OCI-LY1 (cell line): ENCODE measurements around the gene BMP6.

Source experiments
- H2AFZ ChIP-seq: fragments of 200-600 bp; sonication (generic), shearing (Covaris generic); 2 replicates; pipeline ENCODE4 v1.6.0; 2014; ENCODE audit warnings: antibody characterized with exemption, mild to moderate bottlenecking, low read length
- H3F3A ChIP-seq: fragments of 200-600 bp; sonication (generic), shearing (Covaris generic); 2 replicates; pipeline ENCODE4 v1.6.0; 2014; ENCODE audit warnings: mild to moderate bottlenecking, antibody characterized with exemption, low read length, moderate library complexity; ENCODE audit not compliant: insufficient read depth
- H3K27ac ChIP-seq: fragments of 200-600 bp; sonication (generic); 2 replicates; pipeline ENCODE4 v1.5.1; 2014; ENCODE audit warnings: low read length, mixed run types, mild to moderate bottlenecking, low read depth; ENCODE audit not compliant: poor library complexity, severe bottlenecking
- H3K27me3 ChIP-seq: fragments of 200-600 bp; sonication (generic); 2 replicates; pipeline ENCODE4 v1.6.0; 2014; ENCODE audit warnings: antibody characterized with exemption, mild to moderate bottlenecking, low read length, moderate library complexity; ENCODE audit not compliant: insufficient read depth
- H3K36me3 ChIP-seq: fragments of 200-600 bp; sonication (generic); 2 replicates; pipeline ENCODE4 v1.6.1; 2014; ENCODE audit warnings: mild to moderate bottlenecking, antibody characterized with exemption, low read length, moderate library complexity, mixed read lengths; ENCODE audit not compliant: insufficient read depth
- H3K4me1 ChIP-seq: fragments of 200-600 bp; sonication (generic); 2 replicates; pipeline ENCODE4 v1.5.1; 2014; ENCODE audit warnings: mild to moderate bottlenecking, low read length, moderate library complexity; ENCODE audit not compliant: insufficient read depth, severe bottlenecking
- H3K4me2 ChIP-seq: fragments of 200-600 bp; sonication (generic), shearing (Covaris generic); 2 replicates; pipeline ENCODE4 v1.6.1; 2014; ENCODE audit warnings: low read length
- H3K4me3 ChIP-seq: fragments of 200-600 bp; sonication (generic); 2 replicates; pipeline ENCODE4 v1.5.1; 2014; ENCODE audit warnings: low read length, low read depth, mild to moderate bottlenecking, mixed read lengths; ENCODE audit not compliant: poor library complexity, severe bottlenecking
- H3K79me2 ChIP-seq: fragments of 200-600 bp; shearing (Covaris generic); 2 replicates; pipeline ENCODE4 v1.6.1; 2016; ENCODE audit warnings: mixed run types, low read length, mixed read lengths; ENCODE audit not compliant: insufficient read depth
- H3K9ac ChIP-seq: fragments of 200-600 bp; sonication (generic), shearing (Covaris generic); 2 replicates; pipeline ENCODE4 v1.6.1; 2014; ENCODE audit warnings: mild to moderate bottlenecking, low read length, mixed read lengths
- H3K9me2 ChIP-seq: fragments of 200-600 bp; sonication (generic), shearing (Covaris generic); 2 replicates; pipeline ENCODE4 v1.6.1; 2014; ENCODE audit warnings: low read depth, mild to moderate bottlenecking, low read length, mixed read lengths
- H3K9me3 ChIP-seq: fragments of 200-600 bp; shearing (Covaris generic); 2 replicates; pipeline ENCODE4 v1.6.1; 2014; ENCODE audit warnings: low read length, mixed read lengths
- H4K20me1 ChIP-seq: fragments of 200-600 bp; sonication (generic), shearing (Covaris generic); 2 replicates; pipeline ENCODE4 v1.6.0; 2016; ENCODE audit warnings: mild to moderate bottlenecking, low read length; ENCODE audit not compliant: insufficient read depth
- EZH2 ChIP-seq: fragments of 200-600 bp; sonication (generic), shearing (Covaris generic); IDR thresholded peaks from 2 replicates; pipeline ENCODE4 v1.8.0; 2017; ENCODE audit warnings: borderline replicate concordance, mixed run types, mild to moderate bottlenecking, antibody characterized with exemption, low read length, moderate library complexity, mixed read lengths
- TF ChIP-seq, protein P1 (sequence below): fragments of 200-600 bp; sonication (generic), shearing (Covaris generic); IDR thresholded peaks from 2 replicates; pipeline ENCODE4 v1.5.1; 2017; ENCODE audit warnings: mild to moderate bottlenecking, antibody characterized with exemption, low read length, moderate library complexity, mixed read lengths

BMP6 gene

DNA sequence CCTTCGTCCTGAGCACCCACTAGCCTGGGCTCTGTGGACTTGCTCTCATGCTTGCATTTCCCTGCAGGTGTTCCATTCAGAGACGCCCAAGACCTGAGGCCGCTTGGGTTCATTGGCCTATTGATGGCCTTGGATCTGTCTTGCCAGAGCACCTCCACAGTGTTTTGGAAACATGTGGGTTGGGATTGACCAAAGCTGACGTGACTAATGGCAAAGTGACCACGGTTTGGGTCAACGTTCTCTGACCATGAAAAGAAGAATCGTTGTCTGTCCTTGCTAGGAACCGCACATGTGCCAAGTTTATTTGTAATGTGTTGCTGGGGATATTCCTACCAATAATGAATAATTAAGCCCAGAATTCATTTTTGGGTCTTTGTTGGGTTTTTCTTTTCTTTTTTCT, 29.8 kb upstream of the BMP6 start:
- no peak overlapping the region for H3K27ac ChIP-seq
- H3K9ac ChIP-seq, result no peak overlapping the region
- H3K27me3 ChIP-seq, result no peaks in the 10 kb centered on the region; the same call in 1 of the 2 replicates
- no peaks in the 10 kb centered on the region for H4K20me1 ChIP-seq
- no peak overlapping the region for H3K4me2 ChIP-seq
- no peaks in the 10 kb centered on the region for H3F3A ChIP-seq
- no peak overlapping the region for H3K4me3 ChIP-seq
- no peaks in the 10 kb centered on the region for H3K36me3 ChIP-seq
- H3K4me1 ChIP-seq, result no peaks in the 10 kb centered on the region
- no peaks in the 10 kb centered on the region for H3K9me2 ChIP-seq
- no peaks in the 10 kb centered on the region for H3K79me2 ChIP-seq
- no peaks in the 10 kb centered on the region for H3K9me3 ChIP-seq
- TF ChIP-seq EZH2, result no peak
- TF ChIP-seq, protein P1, sequence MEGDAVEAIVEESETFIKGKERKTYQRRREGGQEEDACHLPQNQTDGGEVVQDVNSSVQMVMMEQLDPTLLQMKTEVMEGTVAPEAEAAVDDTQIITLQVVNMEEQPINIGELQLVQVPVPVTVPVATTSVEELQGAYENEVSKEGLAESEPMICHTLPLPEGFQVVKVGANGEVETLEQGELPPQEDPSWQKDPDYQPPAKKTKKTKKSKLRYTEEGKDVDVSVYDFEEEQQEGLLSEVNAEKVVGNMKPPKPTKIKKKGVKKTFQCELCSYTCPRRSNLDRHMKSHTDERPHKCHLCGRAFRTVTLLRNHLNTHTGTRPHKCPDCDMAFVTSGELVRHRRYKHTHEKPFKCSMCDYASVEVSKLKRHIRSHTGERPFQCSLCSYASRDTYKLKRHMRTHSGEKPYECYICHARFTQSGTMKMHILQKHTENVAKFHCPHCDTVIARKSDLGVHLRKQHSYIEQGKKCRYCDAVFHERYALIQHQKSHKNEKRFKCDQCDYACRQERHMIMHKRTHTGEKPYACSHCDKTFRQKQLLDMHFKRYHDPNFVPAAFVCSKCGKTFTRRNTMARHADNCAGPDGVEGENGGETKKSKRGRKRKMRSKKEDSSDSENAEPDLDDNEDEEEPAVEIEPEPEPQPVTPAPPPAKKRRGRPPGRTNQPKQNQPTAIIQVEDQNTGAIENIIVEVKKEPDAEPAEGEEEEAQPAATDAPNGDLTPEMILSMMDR, result no peak
- no peak overlapping the region for H2AFZ ChIP-seq

DNA sequence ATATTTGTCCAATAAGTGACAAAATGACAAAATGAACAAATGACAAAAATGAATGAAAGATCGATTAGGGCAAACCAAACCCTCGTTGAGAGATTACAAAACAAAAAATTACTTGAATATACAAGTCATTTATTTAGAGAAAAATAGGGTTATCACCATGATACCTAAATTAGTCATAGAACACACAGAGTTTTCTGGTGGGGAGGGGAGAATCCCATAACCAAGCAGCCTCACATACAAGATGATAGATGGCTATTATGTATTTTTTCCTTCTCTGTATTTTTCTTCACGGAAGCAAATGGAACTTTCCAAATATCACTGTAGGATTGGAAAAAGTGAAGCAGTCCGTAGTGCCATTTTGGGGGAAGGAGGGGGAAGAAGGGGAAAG, 28.5 kb upstream of the BMP6 start:
- no peaks in the 10 kb centered on the region for H3K9me2 ChIP-seq
- no peaks in the 10 kb centered on the region for H3K79me2 ChIP-seq
- H3F3A ChIP-seq, result no peaks in the 10 kb centered on the region
- H3K27ac ChIP-seq, result no peak overlapping the region
- no peak overlapping the region for H3K9ac ChIP-seq
- no peak overlapping the region for H3K4me3 ChIP-seq
- H2AFZ ChIP-seq, result no peak overlapping the region
- no peak overlapping the region for H3K4me2 ChIP-seq
- no peaks in the 10 kb centered on the region for H3K4me1 ChIP-seq
- no peaks in the 10 kb centered on the region for H4K20me1 ChIP-seq
- TF ChIP-seq, protein P1, result no peak
- TF ChIP-seq EZH2, result no peak
- H3K9me3 ChIP-seq, result no peaks in the 10 kb centered on the region
- no peaks in the 10 kb centered on the region for H3K27me3 ChIP-seq
- no peaks in the 10 kb centered on the region for H3K36me3 ChIP-seq

DNA sequence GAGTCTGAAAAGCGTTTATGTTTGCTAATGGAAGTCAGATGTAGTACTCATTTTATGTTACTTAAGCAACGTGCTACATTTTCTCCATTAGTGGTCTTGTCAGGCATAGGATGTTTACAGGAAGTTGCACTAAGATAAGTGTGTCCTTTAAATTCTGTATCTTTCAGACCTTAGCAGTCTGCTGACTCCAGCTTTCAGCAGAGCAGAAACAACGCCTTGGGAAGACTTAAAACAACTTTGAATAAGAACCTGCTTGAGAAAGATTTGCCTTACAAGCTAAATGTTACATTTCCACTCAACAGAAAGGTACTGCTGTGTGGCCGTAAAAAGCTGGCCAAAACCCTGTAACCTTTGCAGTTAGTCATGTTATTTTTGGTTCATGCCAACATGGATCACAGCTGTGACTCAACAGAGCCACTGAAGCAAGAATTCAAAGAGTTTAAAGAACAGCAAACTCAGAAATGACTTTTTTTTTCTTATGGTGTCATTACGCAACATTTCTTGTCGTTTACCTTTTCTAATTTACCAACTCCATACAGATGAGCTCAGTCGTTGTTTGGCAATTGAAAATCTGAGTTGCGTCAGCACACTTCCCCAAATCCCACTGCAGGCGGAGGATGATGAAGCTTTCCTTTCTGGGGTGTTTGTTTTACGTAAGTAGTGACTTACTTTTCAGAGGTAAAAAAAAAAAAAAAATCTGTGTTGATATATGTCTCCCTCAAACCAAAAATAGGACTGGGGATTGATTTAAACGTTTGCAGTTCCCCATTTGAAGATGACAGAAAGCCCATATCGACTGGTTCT, 27.9 kb upstream of the BMP6 start:
- no peaks in the 10 kb centered on the region for H3K9me2 ChIP-seq
- no peak overlapping the region for H3K4me2 ChIP-seq
- H3F3A ChIP-seq, result no peaks in the 10 kb centered on the region
- no peaks in the 10 kb centered on the region for H4K20me1 ChIP-seq
- H2AFZ ChIP-seq, result no peak overlapping the region
- no peaks in the 10 kb centered on the region for H3K9me3 ChIP-seq
- no peak overlapping the region for H3K9ac ChIP-seq
- no peaks in the 10 kb centered on the region for H3K27me3 ChIP-seq
- H3K27ac ChIP-seq, result no peak overlapping the region
- H3K36me3 ChIP-seq, result no peaks in the 10 kb centered on the region
- H3K4me1 ChIP-seq, result no peaks in the 10 kb centered on the region
- no peak overlapping the region for H3K4me3 ChIP-seq
- TF ChIP-seq, protein P1, result no peak
- no peak for TF ChIP-seq EZH2
- H3K79me2 ChIP-seq, result no peaks in the 10 kb centered on the region
